Measurements from ENCODE around the gene NKX6-1. TPM values are rescaled to one million over a fixed set of nuclear protein-coding genes. Genes with fewer than 3 reads are reported as not detected.

NKX6-1 gene
- total RNA-seq (ENCODE audit: low replicate concordance): 14.4 and 14.9 TPM in 2 replicates
- long read RNA-seq: 0 reads

GRCh38 chr4:84498935-84499623 lies at the start of gene NKX6-1:
NKX6-1 (minus strand) TSS chr4:84499292; CDS start chr4:84498228, 1,064 bp downstream.
- peak; percentile 88 for DNase-seq (ENCODE audit: extremely low spot score, unreplicated experiment)
- Mint-ChIP-seq H3K27me3 (peaks cover 93% of the 10 kb centered on the region), H3K36me3 (peaks cover 17% of the 10 kb centered on the region), H3K4me1 (ENCODE audit: unreplicated experiment) (peaks cover 25% of the 10 kb centered on the region), H3K27ac (peak within 1 kb of the TSS; percentile 89), H3K9me3 (no peaks in the 10 kb centered on the region), H3K4me3 (peak within 1 kb of the TSS; percentile 92)
- no peak for TF ChIP-seq CTCF (conservative IDR thresholded peaks at IDR 0.05)

GRCh38 chr4:84547211-84547610 lies 48.1 kb upstream of the NKX6-1 start:
- no peaks in the 10 kb centered on the region for H3K27me3 Mint-ChIP-seq
- no peak overlapping the region for H3K4me3 Mint-ChIP-seq
- no peaks in the 10 kb centered on the region for H3K4me1 Mint-ChIP-seq (ENCODE audit: unreplicated experiment)
- TF ChIP-seq CTCF (conservative IDR thresholded peaks at IDR 0.05): no peak
- no peak for DNase-seq (ENCODE audit: extremely low spot score, unreplicated experiment)
- H3K36me3 Mint-ChIP-seq: no peaks in the 10 kb centered on the region
- H3K27ac Mint-ChIP-seq: no peak overlapping the region
- H3K9me3 Mint-ChIP-seq: no peaks in the 10 kb centered on the region

- no peak for TF ChIP-seq CTCF (conservative IDR thresholded peaks at IDR 0.05)
- H3K4me3 Mint-ChIP-seq: no peak overlapping the region
Observed at GRCh38 chr4:84545093-84545492, 46.0 kb upstream of the NKX6-1 start.

GRCh38 chr4:84535901-84536300 lies 36.8 kb upstream of the NKX6-1 start:
- Mint-ChIP-seq H3K9me3 (no peaks in the 10 kb centered on the region), H3K27me3 (no peaks in the 10 kb centered on the region), H3K4me1 (ENCODE audit: unreplicated experiment) (peaks cover 7% of the 10 kb centered on the region), H3K36me3 (no peaks in the 10 kb centered on the region), H3K27ac (no peak overlapping the region), H3K4me3 (no peak overlapping the region)
- no peak for DNase-seq (ENCODE audit: extremely low spot score, unreplicated experiment)
- no peak for TF ChIP-seq CTCF (conservative IDR thresholded peaks at IDR 0.05)

More at GRCh38 chr4:84545093-84545492, 46.0 kb upstream of the NKX6-1 start:
- H3K4me1 Mint-ChIP-seq (ENCODE audit: unreplicated experiment): no peaks in the 10 kb centered on the region
- no peaks in the 10 kb centered on the region for H3K36me3 Mint-ChIP-seq
- no peak overlapping the region for H3K27ac Mint-ChIP-seq
- no peaks in the 10 kb centered on the region for H3K9me3 Mint-ChIP-seq
- no peak for DNase-seq (ENCODE audit: extremely low spot score, unreplicated experiment)
- H3K27me3 Mint-ChIP-seq: no peaks in the 10 kb centered on the region

- Mint-ChIP-seq H3K27ac (no peak overlapping the region), H3K4me3 (no peak overlapping the region), H3K4me1 (ENCODE audit: unreplicated experiment) (peaks cover 17% of the 10 kb centered on the region), H3K27me3 (no peaks in the 10 kb centered on the region), H3K9me3 (no peaks in the 10 kb centered on the region), H3K36me3 (no peaks in the 10 kb centered on the region)
- DNase-seq (ENCODE audit: extremely low spot score, unreplicated experiment): no peak
- TF ChIP-seq CTCF (conservative IDR thresholded peaks at IDR 0.05): no peak
Observed at GRCh38 chr4:84531689-84532088, 32.6 kb upstream of the NKX6-1 start.
